Left ventricle myocardium inferior (tissue), 1 donor: ENCODE measurements around the gene BCAM. TPM values are rescaled to one million over a fixed set of nuclear protein-coding genes. Genes with fewer than 3 reads are reported as not detected.

Experiments used
- DNase-seq: peaks from one replicate; pipeline ENCODE4 v3.0.0-alpha.2; 2020
- H3K27ac ChIP-seq: fragments of 200-600 bp; replicated peaks from 2 replicates; pipeline ENCODE4 v1.8.0; 2021
- H3K27me3 ChIP-seq: fragments of 200-600 bp; 2 replicates; pipeline ENCODE4 v1.8.0; 2021; ENCODE audit warnings: low read depth
- H3K36me3 ChIP-seq: fragments of 200-600 bp; 2 replicates; pipeline ENCODE4 v1.8.0; 2021
- H3K4me1 ChIP-seq: fragments of 200-600 bp; 2 replicates; pipeline ENCODE4 v1.8.0; 2021
- H3K4me3 ChIP-seq: fragments of 200-600 bp; 2 replicates; pipeline ENCODE4 v1.8.0; 2021; ENCODE audit warnings: mild to moderate bottlenecking, moderate library complexity
- H3K9me3 ChIP-seq: fragments of 200-600 bp; replicated peaks from 2 replicates; pipeline ENCODE4 v1.8.0; 2021
- CTCF ChIP-seq: fragments of 200-600 bp; IDR thresholded peaks from 2 replicates; pipeline ENCODE4 v1.8.0; 2021; ENCODE audit warnings: antibody characterized with exemption, mild to moderate bottlenecking, borderline replicate concordance
- intact Hi-C: fragments of 100-400 bp; cut with micrococcal nuclease; formaldehyde crosslinking; loops from one replicate; pipeline ENCODE4 v1.11.0; 2022
- long read RNA-seq: library from polyadenylated mRNA; unstranded; transcript quantifications from one replicate; pipeline ENCODE4 v2.0.0, GENCODE V29; 2021
- total RNA-seq: library from RNA; stranded (reverse); fragmentation: NEBNext Ultra II Directional; extraction: Animal tissue kit (Norgen Biotek cat#: 25700); gene quantifications from one replicate; pipeline ENCODE4 v1.2.1, GENCODE V29; 2021
- donor health status: DM: no; HTN: yes; CAD: no; lungs with severe emphysema.

BCAM gene
- 91.9 TPM for total RNA-seq
- long read RNA-seq, transcript BCAM-201 (15 exons, 2,453 nt): major isoform, 57 of 70 reads
- long read RNA-seq, partial matches to known transcripts: 8 of 70 reads
- long read RNA-seq, other reads (novel, unspliced or antisense): 5 of 70 reads

GRCh38 chr19:44808463-44809371 is at the start of gene BCAM:
TSS of gene BCAM (plus strand) at chr19:44809103. CDS start at chr19:44809125, 22 bp downstream.
- peaks cover 27% of the 10 kb centered on the region for H3K36me3 ChIP-seq
- no peaks in the 10 kb centered on the region for H3K27me3 ChIP-seq
- intact Hi-C loops: no loop called here
- peak within 1 kb of the TSS; percentile 92 for H3K27ac ChIP-seq
- peak within 1 kb of the TSS; percentile 86 for H3K4me3 ChIP-seq
- TF ChIP-seq CTCF: no peak
- H3K4me1 ChIP-seq: peaks cover 45% of the 10 kb centered on the region
- no peaks in the 10 kb centered on the region for H3K9me3 ChIP-seq
- DNase-seq: peak; percentile 86

GRCh38 chr19:44762038-44762437 is 46.9 kb upstream of the BCAM start:
- intact Hi-C loops: no loop called here
- Histone ChIP-seq H3K27ac (no peak overlapping the region), H3K4me1 (peaks cover 22% of the 10 kb centered on the region), H3K4me3 (no peak overlapping the region), H3K9me3 (no peaks in the 10 kb centered on the region), H3K36me3 (peaks cover 27% of the 10 kb centered on the region), H3K27me3 (no peaks in the 10 kb centered on the region)
- no peak for DNase-seq
- no peak for TF ChIP-seq CTCF

- intact Hi-C loops: no loop called here
- Histone ChIP-seq H3K9me3 (peaks cover 6% of the 10 kb centered on the region), H3K27me3 (no peaks in the 10 kb centered on the region), H3K27ac (no peak overlapping the region), H3K4me3 (no peak overlapping the region), H3K4me1 (no peaks in the 10 kb centered on the region), H3K36me3 (peaks cover 7% of the 10 kb centered on the region)
- no peak for DNase-seq
- no peak for TF ChIP-seq CTCF
Observed at GRCh38 chr19:44765033-44765948, 43.6 kb upstream of the BCAM start.

GRCh38 chr19:44765949-44766335 is 43.0 kb upstream of the BCAM start:
- Histone ChIP-seq H3K27ac (no peak overlapping the region), H3K4me3 (no peak overlapping the region), H3K4me1 (no peaks in the 10 kb centered on the region), H3K9me3 (peaks cover 6% of the 10 kb centered on the region), H3K27me3 (no peaks in the 10 kb centered on the region), H3K36me3 (peaks cover under 1% of the 10 kb centered on the region)
- DNase-seq: no peak
- intact Hi-C loops: no loop called here
- no peak for TF ChIP-seq CTCF
